Tongue (tissue), 2 donors: Measurements from ENCODE around the gene REN. TPM values are rescaled to one million over a fixed set of nuclear protein-coding genes. Genes with fewer than 3 reads are reported as not detected.
A peak's percentile ranks its signal among the peaks of the same experiment; 100 is the strongest.

Source experiments
- DNase-seq: peaks from one replicate; pipeline ENCODE4 v3.0.0-alpha.2; 2015
- total RNA-seq: library from RNA; depleted of rRNA; stranded (reverse); fragments of >200 nt; gene quantifications from one replicate; pipeline ENCODE4 v1.2.3, GENCODE V29; 2014

Gene REN
- total RNA-seq, 1 donor from 2014 or later, result not detected

GRCh38 chr1:204131978-204132377 lies 34.2 kb downstream of the REN start:
- DNase-seq, result no peak

DNA sequence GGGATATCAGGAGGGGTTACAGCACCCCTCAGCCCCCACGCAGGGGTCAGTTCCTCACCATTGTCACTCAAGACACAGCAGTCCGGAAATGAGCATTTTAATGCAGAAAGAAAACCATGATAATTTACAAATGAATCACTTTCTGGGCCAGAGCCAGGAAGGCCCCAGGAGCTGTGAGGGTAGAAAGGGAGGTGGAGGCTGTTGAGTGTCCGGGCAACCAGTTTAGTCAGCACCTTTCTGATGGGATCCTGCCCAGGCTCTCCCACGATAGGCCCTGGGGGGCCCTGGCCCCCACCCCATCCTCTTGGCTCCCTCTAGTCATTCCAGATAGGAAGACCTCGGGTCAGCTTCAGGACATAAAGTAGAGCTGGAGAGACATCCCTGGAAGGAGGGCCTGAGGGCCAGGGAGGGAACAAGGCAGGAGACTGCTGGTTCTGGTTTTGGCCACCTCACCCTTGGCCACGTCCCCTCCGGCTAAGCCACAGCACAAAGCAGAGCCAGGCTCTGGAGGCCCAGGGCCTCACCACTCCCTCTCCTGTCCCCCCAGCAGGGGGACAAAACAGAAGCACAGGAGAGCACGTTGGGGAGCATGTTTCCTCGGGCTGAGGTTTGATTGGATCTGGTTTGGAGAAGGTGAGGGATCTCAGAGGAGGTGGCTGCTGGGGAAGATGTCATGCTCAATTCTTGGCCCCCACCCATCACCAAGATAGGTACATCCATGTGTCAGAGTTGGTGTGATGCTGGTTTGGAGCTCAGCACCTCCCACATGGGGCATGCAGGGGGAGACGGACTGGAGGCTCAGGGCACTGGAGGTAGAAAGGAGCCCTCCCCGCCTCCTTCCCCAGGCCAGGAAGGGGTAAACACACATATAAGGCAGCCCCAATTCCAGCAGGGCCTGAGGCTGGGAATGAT lies 34.9 kb downstream of the REN start:
- DNase-seq, result peak; percentile 57

DNA sequence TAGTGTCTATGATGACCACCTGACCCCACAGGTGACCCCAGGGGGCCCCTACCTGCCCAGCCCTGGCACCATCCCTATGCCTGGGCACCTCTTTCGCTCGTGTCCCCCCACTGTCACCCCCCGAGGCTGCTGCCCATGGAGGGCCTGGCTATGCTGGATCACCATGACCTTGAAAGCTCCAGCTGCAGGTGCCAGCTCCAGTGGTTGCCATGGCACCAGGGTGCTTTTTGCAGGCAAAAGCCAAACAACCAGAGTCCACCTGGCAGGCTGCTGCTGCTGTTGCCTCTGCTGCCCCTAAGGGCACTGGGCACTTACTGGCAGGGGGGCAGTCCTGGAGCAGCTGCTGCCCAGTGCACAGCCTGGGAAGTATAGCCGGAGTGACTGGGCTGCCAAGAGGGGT lies 36.0 kb downstream of the REN start:
- no peak for DNase-seq

- peak; percentile 87 for DNase-seq
These were observed 36.9 kb downstream of the REN start for GRCh38 chr1:204128964-204129896.

GRCh38 chr1:204128464-204128963 lies 37.6 kb downstream of the REN start:
- no peak for DNase-seq

- DNase-seq, result peak; percentile 75
These were observed 38.4 kb downstream of the REN start for GRCh38 chr1:204127597-204128242.

GRCh38 chr1:204126956-204127355 lies 39.2 kb downstream of the REN start:
- no peak for DNase-seq

DNA sequence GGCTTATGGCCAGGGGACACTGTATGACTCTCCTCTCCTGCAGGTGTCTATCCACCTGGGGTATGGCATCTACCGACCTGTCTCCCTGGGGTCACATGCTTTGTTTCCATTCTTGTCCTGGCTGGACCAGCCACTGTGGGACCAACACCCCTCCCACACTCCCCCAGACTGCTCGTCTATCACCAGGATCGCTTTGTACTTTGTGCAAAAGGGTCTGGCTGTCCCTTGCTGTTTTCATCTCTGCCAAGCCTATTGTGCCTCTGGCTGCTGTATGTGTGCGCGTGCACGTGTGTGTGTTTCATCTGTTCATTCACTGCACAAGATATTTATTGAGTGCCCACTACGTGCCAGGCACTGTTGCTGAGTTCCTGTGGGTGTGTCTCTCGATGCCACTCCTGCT lies 39.8 kb downstream of the REN start:
- DNase-seq, result no peak

DNA sequence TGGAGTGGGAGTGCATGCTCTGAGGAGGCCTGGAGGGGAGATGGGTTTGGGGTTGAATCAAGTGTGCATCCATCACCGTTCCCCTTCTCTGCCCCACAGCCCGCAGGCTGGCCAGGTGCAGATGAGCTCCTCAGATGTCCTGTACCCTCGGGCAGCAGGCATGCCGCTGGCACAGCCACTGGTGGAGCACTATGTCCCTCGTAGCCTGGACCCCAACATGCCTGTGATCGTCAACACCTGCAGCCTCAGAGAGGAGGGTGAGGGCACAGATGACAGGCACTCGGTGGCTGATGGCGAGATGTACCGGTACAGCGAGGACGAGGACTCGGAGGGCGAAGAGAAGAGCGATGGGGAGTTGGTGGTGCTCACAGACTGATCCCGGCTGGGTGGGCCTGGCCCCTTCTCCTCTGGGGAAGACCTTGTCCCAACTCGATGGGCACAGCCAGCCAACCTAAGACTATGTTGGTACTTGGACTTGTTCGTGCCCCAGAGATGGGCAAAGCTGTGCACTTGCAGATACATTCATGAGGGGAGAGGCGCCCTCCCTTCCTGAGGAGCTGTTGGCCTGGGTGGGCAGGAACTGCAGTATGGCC lies 40.3 kb downstream of the REN start:
- DNase-seq, result no peak

DNA sequence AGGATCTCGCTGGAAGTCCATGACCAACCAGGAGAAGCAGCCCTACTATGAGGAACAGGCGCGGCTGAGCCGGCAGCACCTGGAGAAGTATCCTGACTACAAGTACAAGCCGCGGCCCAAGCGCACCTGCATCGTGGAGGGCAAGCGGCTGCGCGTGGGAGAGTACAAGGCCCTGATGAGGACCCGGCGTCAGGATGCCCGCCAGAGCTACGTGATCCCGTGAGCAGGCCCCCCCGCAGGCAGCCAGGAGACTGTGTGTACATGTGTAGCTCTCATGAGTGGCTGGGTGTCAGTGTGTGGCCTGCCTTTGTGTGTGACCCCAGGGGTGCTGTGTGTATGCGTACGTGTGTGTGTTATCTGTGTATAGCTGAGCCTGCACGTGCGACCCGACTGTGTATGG lies 41.5 kb downstream of the REN start:
- DNase-seq, result no peak

DNA sequence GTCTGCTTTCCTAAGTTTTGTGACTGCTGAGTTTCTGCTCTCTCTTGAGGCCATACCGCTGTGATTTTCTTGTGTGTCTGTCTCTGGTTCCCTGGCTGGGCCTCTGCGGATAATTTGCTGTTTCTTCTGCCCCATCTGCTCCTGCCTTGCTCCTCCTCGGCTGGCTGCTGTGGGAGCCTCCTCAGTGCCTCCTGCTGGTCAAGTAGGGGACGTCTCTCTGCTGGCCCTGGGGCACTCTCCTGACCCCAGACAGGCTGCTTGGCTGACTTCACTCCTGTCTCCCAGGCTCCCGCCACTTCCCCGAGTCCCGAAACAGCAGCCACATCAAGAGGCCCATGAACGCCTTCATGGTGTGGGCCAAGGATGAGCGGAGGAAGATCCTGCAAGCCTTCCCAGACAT lies 42.8 kb downstream of the REN start:
- DNase-seq, result no peak

DNA sequence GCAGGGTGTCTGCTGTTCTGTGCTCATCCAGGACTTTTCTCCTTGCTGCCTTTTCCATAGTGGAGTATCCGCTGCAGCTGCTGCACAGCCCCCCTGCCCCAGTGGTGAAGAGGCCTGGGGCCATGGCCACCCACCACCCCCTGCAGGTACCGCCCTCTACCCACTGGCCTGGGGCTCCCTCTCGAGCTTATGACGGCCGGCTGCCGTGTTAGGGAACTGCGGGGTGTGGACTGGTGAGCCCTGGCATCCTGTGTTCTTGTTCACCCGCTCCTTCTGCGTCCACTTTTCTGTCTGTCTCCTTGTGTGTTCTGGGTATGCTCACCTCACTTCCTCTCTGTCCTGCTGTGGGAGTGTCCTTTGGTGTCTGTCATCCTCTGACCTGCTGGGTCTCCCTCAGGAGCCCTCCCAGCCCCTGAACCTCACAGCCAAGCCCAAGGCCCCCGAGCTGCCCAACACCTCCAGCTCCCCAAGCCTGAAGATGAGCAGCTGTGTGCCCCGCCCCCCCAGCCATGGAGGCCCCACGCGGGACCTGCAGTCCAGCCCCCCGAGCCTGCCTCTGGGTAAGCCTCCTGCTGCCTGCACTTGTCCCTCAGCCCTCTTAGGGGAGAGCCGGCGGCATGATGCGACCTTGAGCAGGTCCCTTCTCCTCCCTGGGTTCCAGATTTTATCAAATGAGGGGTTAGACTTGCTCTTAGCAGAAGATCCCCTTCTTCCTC lies 44.1 kb downstream of the REN start:
- no peak for DNase-seq

- DNase-seq, result no peak
These were observed 49.6 kb downstream of the REN start for GRCh38 chr1:204116539-204116938.

DNA sequence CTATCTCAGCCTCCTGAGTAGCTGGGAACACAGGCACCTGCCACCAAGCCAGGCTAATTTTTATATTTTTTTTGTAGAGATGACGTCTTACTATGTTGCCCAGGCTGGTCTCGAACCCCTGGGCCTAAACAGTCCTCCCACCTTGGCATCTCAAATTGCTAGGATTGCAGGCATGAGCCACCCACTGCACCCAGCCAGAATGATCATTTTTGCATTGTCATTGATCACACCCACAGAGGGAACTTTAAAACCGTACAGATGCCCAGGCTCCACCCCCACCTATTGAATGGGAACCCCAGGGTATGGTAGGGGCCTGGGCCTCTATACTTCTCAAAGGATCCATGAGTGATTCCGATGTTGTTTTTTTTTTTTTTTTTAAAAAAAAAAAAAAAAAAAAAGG lies 51.0 kb downstream of the REN start:
- no peak for DNase-seq

DNA sequence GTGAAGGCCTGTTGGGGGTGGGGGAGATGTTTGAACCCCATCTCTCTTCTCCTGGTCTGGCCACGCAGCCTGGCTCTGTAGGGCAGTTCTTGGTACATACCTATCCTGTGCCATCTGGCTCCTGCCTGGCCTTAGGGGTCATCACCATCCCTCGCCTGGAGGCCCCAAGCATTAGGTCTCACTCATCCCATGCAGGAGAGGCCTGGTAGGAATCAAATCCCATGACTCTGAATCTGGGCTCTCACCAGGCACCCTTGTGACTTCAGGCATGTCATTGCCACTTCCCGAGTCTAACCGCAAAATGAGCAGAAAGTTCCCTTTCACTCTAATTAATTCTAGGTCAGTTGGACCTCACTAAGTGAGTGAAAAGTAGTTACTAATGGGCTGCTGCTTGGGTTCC lies 51.5 kb downstream of the REN start:
- no peak for DNase-seq

DNA sequence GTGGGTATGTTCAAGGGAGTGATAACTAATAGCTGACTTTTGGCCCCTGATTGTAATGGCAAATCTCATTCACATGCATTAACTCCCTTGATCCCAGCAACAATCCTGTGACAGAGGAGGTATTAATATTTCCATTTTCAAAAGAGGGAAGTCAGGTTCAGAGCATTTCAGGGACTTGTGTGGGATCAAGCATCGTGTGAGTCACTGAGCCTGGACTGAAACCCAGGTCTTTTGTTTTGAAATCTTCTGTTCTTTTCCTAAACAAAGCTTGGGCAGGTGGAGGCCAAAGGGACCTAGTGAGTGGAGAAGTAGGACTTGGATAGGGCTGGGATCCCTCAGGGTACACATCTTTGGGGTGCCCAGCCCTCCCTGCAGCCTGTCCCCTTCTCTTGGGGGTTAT lies 52.2 kb downstream of the REN start:
- DNase-seq, result no peak

DNA sequence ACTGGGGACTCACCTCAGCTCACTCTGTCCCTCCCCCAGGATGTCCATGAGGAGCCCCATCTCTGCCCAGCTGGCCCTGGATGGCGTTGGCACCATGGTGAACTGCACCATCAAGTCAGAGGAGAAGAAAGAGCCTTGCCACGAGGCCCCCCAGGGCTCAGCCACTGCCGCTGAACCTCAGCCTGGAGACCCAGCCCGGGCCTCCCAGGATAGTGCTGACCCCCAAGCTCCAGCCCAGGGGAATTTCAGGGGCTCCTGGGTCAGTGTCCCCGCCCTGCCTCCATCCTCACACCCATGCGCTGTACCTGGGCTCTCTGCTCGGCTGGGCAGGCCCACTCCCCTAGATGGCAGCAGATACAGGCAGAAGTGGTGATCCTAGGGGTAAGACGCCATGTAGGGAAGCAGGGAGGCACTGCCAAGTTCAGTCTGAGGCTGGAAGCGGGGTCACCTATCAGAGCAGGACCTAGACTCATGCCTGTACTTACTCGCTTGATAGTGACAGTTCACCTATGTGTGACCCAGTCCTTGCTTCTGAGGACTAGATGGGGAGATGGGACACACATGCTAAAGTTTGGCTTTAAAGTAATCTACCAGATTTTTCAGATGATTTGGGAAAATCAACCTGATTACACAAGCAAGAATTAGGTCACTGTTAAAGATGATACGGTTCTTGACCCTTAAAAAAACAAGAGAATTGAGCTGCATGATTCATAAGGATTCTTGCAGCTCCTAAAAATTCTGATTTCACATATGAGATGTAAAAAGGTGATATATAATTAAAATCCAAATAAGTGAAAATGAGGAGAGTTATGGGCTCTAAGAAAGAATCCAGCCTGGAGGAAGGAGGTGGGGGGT lies 53.0 kb downstream of the REN start:
- no peak for DNase-seq

GRCh38 chr1:204110894-204111633 lies 55.1 kb downstream of the REN start:
- DNase-seq, result no peak

- DNase-seq, result no peak
These were observed 57.6 kb downstream of the REN start for GRCh38 chr1:204108312-204109141.
